Fibroblast of lung (primary cell): ENCODE measurements around the gene NTSR1. TPM values are rescaled to one million over a fixed set of nuclear protein-coding genes. Genes with fewer than 3 reads are reported as not detected.

Experiments
- DNase-seq, 2 donors: peaks; one replicate each; pipeline versions ENCODE4 v3.0.0 to v3.0.0-alpha.2; 2010; ENCODE audit warnings: low read depth in 2 of 2
- H2AFZ ChIP-seq: 2 replicates; pipeline ENCODE4 v1.5.1; 2012; ENCODE audit warnings: low read length, control low read depth, inconsistent platforms
- H3K27ac ChIP-seq: 2 replicates; pipeline ENCODE4 v1.5.1; 2011; ENCODE audit warnings: low read length, control low read depth; ENCODE audit not compliant: insufficient read depth
- H3K27me3 ChIP-seq: 2 replicates; pipeline ENCODE4 v1.5.1; 2011; ENCODE audit warnings: mild to moderate bottlenecking, low read length; ENCODE audit not compliant: control insufficient read depth, insufficient read depth
- H3K36me3 ChIP-seq: 2 replicates; pipeline ENCODE4 v1.5.1; 2011; ENCODE audit warnings: low read length; ENCODE audit not compliant: control insufficient read depth, insufficient read depth
- H3K4me1 ChIP-seq: 2 replicates; pipeline ENCODE4 v1.5.1; 2011; ENCODE audit warnings: low read length; ENCODE audit not compliant: control insufficient read depth, insufficient read depth; ENCODE audit errors: extremely low read depth
- H3K4me2 ChIP-seq: 2 replicates; pipeline ENCODE4 v1.5.1; 2011; ENCODE audit warnings: low read length, control low read depth; ENCODE audit not compliant: insufficient read depth; ENCODE audit errors: extremely low read depth
- H3K4me3 ChIP-seq, 4 experiments: fragments of 200-600 bp in 1 of 4; sonication (generic) in 1 of 4; replicated peaks in 1 of 4; 2 replicates each; pipeline ENCODE4 v1.5.1; 2011 to 2016; ENCODE audit warnings: low read length in 4 of 4, low read depth in 3 of 4, mild to moderate bottlenecking in 3 of 4, control low read depth in 2 of 4, inconsistent platforms in 1 of 4, mixed read lengths in 1 of 4; ENCODE audit not compliant: insufficient read depth in 1 of 4; ENCODE audit errors: control extremely low read depth in 1 of 4
- H3K79me2 ChIP-seq: 2 replicates; pipeline ENCODE4 v1.5.1; 2012; ENCODE audit warnings: mild to moderate bottlenecking, low read length, inconsistent platforms; ENCODE audit not compliant: control insufficient read depth, insufficient read depth
- H3K9ac ChIP-seq: 2 replicates; pipeline ENCODE4 v1.5.1; 2011; ENCODE audit warnings: mild to moderate bottlenecking, low read length, control low read depth; ENCODE audit not compliant: insufficient read depth
- H3K9me3 ChIP-seq: 2 replicates; pipeline ENCODE4 v1.5.1; 2012; ENCODE audit warnings: low read depth, low read length; ENCODE audit not compliant: control insufficient read depth, insufficient read depth
- H4K20me1 ChIP-seq: 2 replicates; pipeline ENCODE4 v1.5.1; 2011; ENCODE audit warnings: low read length; ENCODE audit not compliant: control insufficient read depth, insufficient read depth; ENCODE audit errors: extremely low read depth
- EZH2 ChIP-seq: IDR thresholded peaks from 2 replicates; pipeline ENCODE4 v1.5.1; 2012; ENCODE audit warnings: low read length, control low read depth, mild to moderate bottlenecking; ENCODE audit errors: missing control alignments
- polyA plus RNA-seq, 2 donors: library from polyadenylated mRNA; depleted of rRNA in 1 of 2; stranded (reverse) in 1 of 2; unstranded in 1 of 2; fragments of >200 nt; gene quantifications; 2 replicates each; pipeline ENCODE4 v1.2.1, GENCODE V29; 2011 to 2012; ENCODE audit warnings: missing spikeins in 1 of 2
- total RNA-seq: library from RNA; depleted of rRNA; stranded (reverse); fragments of >200 nt; gene quantifications from 2 replicates; pipeline ENCODE4 v1.2.1, GENCODE V29; 2014
- TF ChIP-seq, protein P1 (sequence below), 2 donors: IDR thresholded peaks in 1 of 2; conservative IDR thresholded peaks in 1 of 2; 1 replicate in 1 of 2; 2 replicates in 1 of 2; pipeline ENCODE4 v1.5.1; 2011 to 2012; ENCODE audit warnings: low read length in 2 of 2, control low read depth in 1 of 2, inconsistent platforms in 1 of 2, low read depth in 1 of 2, mild to moderate bottlenecking in 1 of 2

The NTSR1 gene
- total and polyA plus RNA-seq, 2 donors (not counting 1 experiment from before 2014, with no cell fraction given), result 0.05 to 0.33 TPM

DNA sequence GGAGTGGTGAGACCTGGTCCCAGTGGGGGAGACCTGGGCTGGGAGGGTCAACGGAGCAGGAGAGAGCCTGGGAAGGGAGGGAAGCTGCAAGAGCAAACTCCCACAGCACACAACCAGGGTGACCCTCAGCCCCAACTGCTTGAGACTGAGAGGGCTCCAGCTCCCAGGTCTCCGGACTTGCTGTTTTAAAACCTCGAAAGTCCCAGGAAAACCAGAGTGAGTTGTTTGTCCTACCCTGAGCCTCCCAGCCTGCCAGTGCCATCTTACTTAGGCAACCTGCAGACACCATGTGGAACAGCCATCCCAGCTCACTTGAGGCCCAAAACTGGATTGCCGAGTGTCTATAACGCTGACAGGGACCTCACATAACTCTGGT, 4.8 kb upstream of the NTSR1 start:
- Histone ChIP-seq H2AFZ (peak overlapping the region; percentile 21), H3K79me2 (no peaks in the 10 kb centered on the region), H3K27ac (peak overlapping the region; percentile 81), H3K4me3 (no peak overlapping the region), H3K4me2 (peak overlapping the region; percentile 46), H3K27me3 (peaks cover 6% of the 10 kb centered on the region), H3K4me1 (peaks cover 15% of the 10 kb centered on the region), H3K9ac (no peak overlapping the region), H3K36me3 (no peaks in the 10 kb centered on the region), H4K20me1 (no peaks in the 10 kb centered on the region), H3K9me3 (no peaks in the 10 kb centered on the region)
- TF ChIP-seq, protein P1, sequence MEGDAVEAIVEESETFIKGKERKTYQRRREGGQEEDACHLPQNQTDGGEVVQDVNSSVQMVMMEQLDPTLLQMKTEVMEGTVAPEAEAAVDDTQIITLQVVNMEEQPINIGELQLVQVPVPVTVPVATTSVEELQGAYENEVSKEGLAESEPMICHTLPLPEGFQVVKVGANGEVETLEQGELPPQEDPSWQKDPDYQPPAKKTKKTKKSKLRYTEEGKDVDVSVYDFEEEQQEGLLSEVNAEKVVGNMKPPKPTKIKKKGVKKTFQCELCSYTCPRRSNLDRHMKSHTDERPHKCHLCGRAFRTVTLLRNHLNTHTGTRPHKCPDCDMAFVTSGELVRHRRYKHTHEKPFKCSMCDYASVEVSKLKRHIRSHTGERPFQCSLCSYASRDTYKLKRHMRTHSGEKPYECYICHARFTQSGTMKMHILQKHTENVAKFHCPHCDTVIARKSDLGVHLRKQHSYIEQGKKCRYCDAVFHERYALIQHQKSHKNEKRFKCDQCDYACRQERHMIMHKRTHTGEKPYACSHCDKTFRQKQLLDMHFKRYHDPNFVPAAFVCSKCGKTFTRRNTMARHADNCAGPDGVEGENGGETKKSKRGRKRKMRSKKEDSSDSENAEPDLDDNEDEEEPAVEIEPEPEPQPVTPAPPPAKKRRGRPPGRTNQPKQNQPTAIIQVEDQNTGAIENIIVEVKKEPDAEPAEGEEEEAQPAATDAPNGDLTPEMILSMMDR (conservative IDR thresholded peaks at IDR 0.05 in 1 of 2, IDR thresholded peaks at IDR 0.05 in 1 of 2; ENCODE audit: low read depth in 1 of 2, low read length in 2 of 2), result peak in 1 of 2 donors; percentile 2
- no peak for TF ChIP-seq EZH2
- DNase-seq, result no peak

DNA sequence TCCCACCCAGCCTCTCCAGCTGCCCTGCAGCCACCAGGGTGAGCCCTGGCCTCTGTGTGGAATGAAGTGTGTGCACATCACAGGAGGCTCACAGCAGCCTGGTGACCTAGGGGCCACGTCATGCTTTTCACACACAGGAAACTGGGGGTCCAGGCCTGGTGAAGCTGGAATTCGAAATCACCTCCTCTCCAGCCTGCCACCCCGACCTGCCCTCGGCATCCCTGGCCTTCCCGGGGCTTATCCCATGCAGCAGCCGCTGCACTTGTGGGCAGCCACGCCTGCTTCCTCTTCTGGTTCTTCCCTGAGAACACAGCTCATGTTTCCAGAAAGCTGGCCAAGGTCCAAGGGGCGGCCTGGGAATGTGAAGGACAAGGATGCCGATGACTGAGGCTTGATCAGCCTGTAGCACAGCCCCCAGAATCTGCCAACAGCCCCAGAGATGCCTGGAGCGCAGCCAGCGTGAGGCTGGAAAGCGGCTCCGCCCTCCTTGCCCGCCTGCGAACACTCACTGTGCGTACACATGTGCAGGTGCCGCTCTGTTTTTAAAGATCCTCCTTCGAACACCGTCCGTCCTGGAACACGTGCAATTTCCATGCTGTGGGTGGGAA, 4.2 kb upstream of the NTSR1 start:
- Histone ChIP-seq H3K27ac (peak overlapping the region; percentile 81), H4K20me1 (no peaks in the 10 kb centered on the region), H3K27me3 (peaks cover 11% of the 10 kb centered on the region), H3K79me2 (peaks cover 3% of the 10 kb centered on the region), H3K9me3 (no peaks in the 10 kb centered on the region), H3K9ac (no peak overlapping the region), H3K4me3 (no peak overlapping the region), H3K4me2 (peak overlapping the region; percentile 48), H3K4me1 (peaks cover 15% of the 10 kb centered on the region), H2AFZ (no peak overlapping the region), H3K36me3 (no peaks in the 10 kb centered on the region)
- peak; percentile 92 to 95 for DNase-seq
- TF ChIP-seq, protein P1 (conservative IDR thresholded peaks at IDR 0.05 in 1 of 2, IDR thresholded peaks at IDR 0.05 in 1 of 2; ENCODE audit: low read depth in 1 of 2, low read length in 2 of 2), result no peak
- no peak for TF ChIP-seq EZH2

GRCh38 chr20:62705627-62706026, 3.0 kb upstream of the NTSR1 start:
- Histone ChIP-seq H3K4me3 (no peak overlapping the region), H3K4me2 (no peak overlapping the region), H3K36me3 (no peaks in the 10 kb centered on the region), H3K4me1 (peaks cover 15% of the 10 kb centered on the region), H3K79me2 (peaks cover 11% of the 10 kb centered on the region), H3K27ac (no peak overlapping the region), H4K20me1 (no peaks in the 10 kb centered on the region), H2AFZ (no peak overlapping the region), H3K9me3 (no peaks in the 10 kb centered on the region), H3K9ac (no peak overlapping the region), H3K27me3 (peaks cover 15% of the 10 kb centered on the region)
- TF ChIP-seq, protein P1 (conservative IDR thresholded peaks at IDR 0.05 in 1 of 2, IDR thresholded peaks at IDR 0.05 in 1 of 2; ENCODE audit: low read depth in 1 of 2, low read length in 2 of 2), result no peak
- TF ChIP-seq EZH2, result no peak
- no peak for DNase-seq
